Upper lobe of left lung (tissue), 6 donors: Measurements from ENCODE around the gene GADL1. TPM values are rescaled to one million over a fixed set of nuclear protein-coding genes. Genes with fewer than 3 reads are reported as not detected.

ENCODE experiments used
- ATAC-seq, 2 donors: fragments of 200-7000 bp; cut with Tn5 transposase; one replicate each; pipeline ENCODE4 v1.9.1; 2022; ENCODE audit warnings: mild to moderate bottlenecking in 2 of 2, moderate library complexity in 2 of 2; ENCODE audit not compliant: low FRiP score in 2 of 2
- DNase-seq, 2 donors: peaks; one replicate each; pipeline ENCODE4 v3.0.0-alpha.2; 2019 to 2020
- H3K27ac ChIP-seq, 4 donors: fragments of 200-600 bp; sonication (generic); one replicate each; pipeline ENCODE4 v1.5.1; 2016 to 2019
- H3K27me3 ChIP-seq, 4 donors: fragments of 200-600 bp; sonication (generic); one replicate each; pipeline ENCODE4 v1.5.1; 2017 to 2019
- H3K36me3 ChIP-seq, 4 donors: fragments of 200-600 bp; sonication (generic); one replicate each; pipeline ENCODE4 v1.5.1; 2016 to 2019
- H3K4me1 ChIP-seq, 4 donors: fragments of 200-600 bp; sonication (generic); one replicate each; pipeline ENCODE4 v1.5.1; 2018 to 2019
- H3K4me3 ChIP-seq, 4 donors: fragments of 200-600 bp; sonication (generic); one replicate each; pipeline ENCODE4 v1.5.1; 2017 to 2019; ENCODE audit warnings: mild to moderate bottlenecking in 2 of 4, moderate library complexity in 1 of 4
- H3K9me3 ChIP-seq, 4 donors: fragments of 200-600 bp; sonication (generic); one replicate each; pipeline ENCODE4 v1.5.1; 2018 to 2019
- CTCF ChIP-seq, 6 experiments: fragments of 450-650 bp in 4 of 6; fragments of 200-600 bp in 2 of 6; sonication (generic) in 2 of 6; IDR thresholded peaks; one replicate each; pipeline ENCODE4 v1.5.1; 2016 to 2019; ENCODE audit warnings: antibody characterized with exemption in 6 of 6
- EP300 ChIP-seq, 4 donors: sonication (generic); formaldehyde crosslinking; IDR thresholded peaks; one replicate each; pipeline ENCODE4 v1.5.1; 2017; ENCODE audit warnings: antibody characterized with exemption in 4 of 4, control low read depth in 2 of 4
- POLR2A ChIP-seq, 4 donors: fragments of 450-650 bp; IDR thresholded peaks; one replicate each; pipeline ENCODE4 v1.5.1; 2016 to 2017; ENCODE audit warnings: antibody characterized with exemption in 4 of 4, mild to moderate bottlenecking in 2 of 4
- POLR2AphosphoS5 ChIP-seq, 2 donors: sonication (generic); formaldehyde crosslinking; IDR thresholded peaks; one replicate each; pipeline ENCODE4 v1.5.1; 2017; ENCODE audit warnings: antibody characterized with exemption in 2 of 2
- WGBS, 2 donors: methylation state at CpG; one replicate each; pipeline ENCODE4 v1.1.5; 2017 to 2018; 5-methylcytosine and 5-hydroxymethylcytosine counted together
- total RNA-seq, 6 donors: library from RNA; depleted of rRNA in 4 of 6; stranded (reverse); fragments of >200 nt in 4 of 6; gene quantifications; one replicate each; pipeline versions ENCODE4 v1.1.0 to v1.2.1, GENCODE V29; 2016 to 2021
- donor health status: DM: no; HTN: no; CAD: no; lungs with moderate emphysema.
- donor health status: DM: no; HTN: yes; CAD: no; lungs with severe emphysema.

GADL1 gene
- total RNA-seq, 6 donors from 2014 or later, result 0.07 TPM; not detected in 5

DNA sequence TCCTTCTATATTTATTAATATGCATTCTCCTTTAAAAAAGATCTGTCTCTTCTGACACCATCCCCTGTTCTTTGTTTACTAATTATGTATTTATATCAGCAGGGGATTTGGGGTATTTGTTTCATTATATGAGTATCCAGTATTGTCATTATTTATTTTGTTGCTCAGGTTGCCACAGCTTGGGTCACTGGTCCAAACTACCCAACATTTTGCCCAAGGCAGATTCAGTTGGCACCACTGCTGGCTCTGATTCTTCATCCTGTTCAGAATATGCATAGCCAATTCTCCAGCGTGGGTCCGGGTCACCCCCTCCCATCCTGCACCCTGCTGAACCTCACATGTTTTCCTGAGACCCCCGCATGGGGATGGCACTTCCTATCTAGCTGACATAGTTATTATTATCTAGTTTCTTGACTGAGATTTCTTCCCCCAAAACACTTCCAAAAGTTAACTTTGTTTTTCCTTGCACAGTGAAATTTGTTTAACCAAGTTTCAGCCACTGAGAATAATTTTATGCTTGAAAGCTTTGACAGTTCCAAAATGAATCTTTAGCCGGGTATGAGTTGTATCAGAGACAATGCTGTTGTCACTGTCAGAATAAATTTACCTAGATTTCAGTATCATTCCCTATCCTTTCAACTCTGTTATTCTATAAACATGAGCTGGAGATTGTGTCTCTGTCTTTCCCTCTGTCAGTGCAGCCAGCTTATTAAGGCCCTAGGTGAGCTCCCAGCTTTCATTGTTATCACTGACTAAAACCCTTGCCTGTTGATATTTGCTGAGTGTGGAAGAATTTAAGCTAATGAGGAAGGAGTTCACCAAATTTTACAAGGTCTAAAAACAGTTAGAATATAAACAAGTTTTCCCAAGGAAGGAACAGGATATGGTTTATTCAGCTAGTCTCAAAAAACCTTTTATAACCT lies 217.8 kb downstream of the GADL1 start:
- WGBS, 2 donors, result 59 to 77% methylated on average over 4 of the region's 4 CpGs
- Histone ChIP-seq H3K27ac (peak overlapping the region in 3 of 4 donors; percentile 31 to 52 (median 46)), H3K9me3 (no peaks in the 10 kb centered on the region), H3K4me3 (no peak overlapping the region), H3K4me1 (peaks cover 38 to 64% (median 46%) of the 10 kb centered on the region in 4 donors), H3K27me3 (no peaks in the 10 kb centered on the region), H3K36me3 (peaks cover 20 to 83% (median 63%) of the 10 kb centered on the region in 4 donors)
- TF ChIP-seq EP300 (IDR thresholded peaks at IDR 0.05) (no peak), POLR2AphosphoS5 (IDR thresholded peaks at IDR 0.05) (no peak), CTCF (IDR thresholded peaks at IDR 0.05) (no peak), POLR2A (IDR thresholded peaks at IDR 0.05) (no peak)
- ATAC-seq (no peak), DNase-seq (no peak)
